Measurements from ENCODE around the gene TMEM129. TPM values are rescaled to one million over a fixed set of nuclear protein-coding genes. Genes with fewer than 3 reads are reported as not detected.

Gene TMEM129
- total RNA-seq, 1 experiment from 2014 or later: 41.2 TPM

DNA sequence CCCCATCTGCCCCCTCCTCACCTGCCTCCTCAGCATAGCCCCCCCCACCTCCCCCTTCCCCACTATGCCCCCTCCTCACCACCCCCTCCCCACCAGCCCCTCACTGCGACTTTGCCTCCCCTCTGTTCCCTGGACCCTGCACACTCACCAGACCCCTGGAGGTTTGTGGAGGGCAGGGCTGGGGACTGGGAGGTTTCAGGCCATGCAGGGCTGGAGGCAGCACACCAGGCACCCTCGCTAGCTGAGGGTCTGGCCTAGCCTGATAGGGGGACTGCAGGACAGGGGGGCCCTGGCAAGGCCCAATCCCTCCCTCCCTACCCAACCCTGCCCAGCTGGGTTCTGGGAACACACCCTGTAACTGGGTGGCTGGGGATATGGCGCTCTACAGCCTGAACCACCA lies 28.2 kb upstream of the TMEM129 start:
- H2AFZ ChIP-seq: no peak overlapping the region
- no peaks in the 10 kb centered on the region for H3K4me1 ChIP-seq (replicated peaks; ENCODE audit: insufficient read depth)
- no peak overlapping the region for H3K4me2 ChIP-seq
- ChIA-PET CTCF (no interaction called here), POLR2A (ENCODE audit: unreplicated experiment) (no interaction called here)
- intact Hi-C loops (cut with micrococcal nuclease; ENCODE audit: unreplicated experiment): loop anchor here (2.0 kb wide), 1 partner anchor 149 kb away; no protein-coding TSS in a partner anchor
- H3K79me2 ChIP-seq (ENCODE audit: low read depth): no peaks in the 10 kb centered on the region
- no TSS peak for BruUV-seq (replicated peaks)
- peaks cover 19% of the 10 kb centered on the region; the same call in 1 of the 2 replicates for H3F3A ChIP-seq (ENCODE audit: insufficient read depth, low read depth)
- no peaks in the 10 kb centered on the region for H3K27me3 ChIP-seq (ENCODE audit: insufficient read depth, low read depth)
- H4K20me1 ChIP-seq (ENCODE audit: insufficient read depth): no peaks in the 10 kb centered on the region; the same call in 1 of the 2 replicates
- TF ChIP-seq EZH2 (IDR thresholded peaks at IDR 0.05; ENCODE audit: low read depth): no peak
- TF ChIP-seq, protein P1, sequence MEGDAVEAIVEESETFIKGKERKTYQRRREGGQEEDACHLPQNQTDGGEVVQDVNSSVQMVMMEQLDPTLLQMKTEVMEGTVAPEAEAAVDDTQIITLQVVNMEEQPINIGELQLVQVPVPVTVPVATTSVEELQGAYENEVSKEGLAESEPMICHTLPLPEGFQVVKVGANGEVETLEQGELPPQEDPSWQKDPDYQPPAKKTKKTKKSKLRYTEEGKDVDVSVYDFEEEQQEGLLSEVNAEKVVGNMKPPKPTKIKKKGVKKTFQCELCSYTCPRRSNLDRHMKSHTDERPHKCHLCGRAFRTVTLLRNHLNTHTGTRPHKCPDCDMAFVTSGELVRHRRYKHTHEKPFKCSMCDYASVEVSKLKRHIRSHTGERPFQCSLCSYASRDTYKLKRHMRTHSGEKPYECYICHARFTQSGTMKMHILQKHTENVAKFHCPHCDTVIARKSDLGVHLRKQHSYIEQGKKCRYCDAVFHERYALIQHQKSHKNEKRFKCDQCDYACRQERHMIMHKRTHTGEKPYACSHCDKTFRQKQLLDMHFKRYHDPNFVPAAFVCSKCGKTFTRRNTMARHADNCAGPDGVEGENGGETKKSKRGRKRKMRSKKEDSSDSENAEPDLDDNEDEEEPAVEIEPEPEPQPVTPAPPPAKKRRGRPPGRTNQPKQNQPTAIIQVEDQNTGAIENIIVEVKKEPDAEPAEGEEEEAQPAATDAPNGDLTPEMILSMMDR (conservative IDR thresholded peaks at IDR 0.05): no peak
- H3K9me3 ChIP-seq (ENCODE audit: insufficient read depth, low read depth): no peaks in the 10 kb centered on the region
- H3K36me3 ChIP-seq (ENCODE audit: low read depth): no peaks in the 10 kb centered on the region
- no peaks in the 10 kb centered on the region for H3K9me2 ChIP-seq (ENCODE audit: insufficient read depth)
- DNase-seq: no peak
- H3K27ac ChIP-seq: no peak overlapping the region
- H3K4me3 ChIP-seq: no peak overlapping the region

DNA sequence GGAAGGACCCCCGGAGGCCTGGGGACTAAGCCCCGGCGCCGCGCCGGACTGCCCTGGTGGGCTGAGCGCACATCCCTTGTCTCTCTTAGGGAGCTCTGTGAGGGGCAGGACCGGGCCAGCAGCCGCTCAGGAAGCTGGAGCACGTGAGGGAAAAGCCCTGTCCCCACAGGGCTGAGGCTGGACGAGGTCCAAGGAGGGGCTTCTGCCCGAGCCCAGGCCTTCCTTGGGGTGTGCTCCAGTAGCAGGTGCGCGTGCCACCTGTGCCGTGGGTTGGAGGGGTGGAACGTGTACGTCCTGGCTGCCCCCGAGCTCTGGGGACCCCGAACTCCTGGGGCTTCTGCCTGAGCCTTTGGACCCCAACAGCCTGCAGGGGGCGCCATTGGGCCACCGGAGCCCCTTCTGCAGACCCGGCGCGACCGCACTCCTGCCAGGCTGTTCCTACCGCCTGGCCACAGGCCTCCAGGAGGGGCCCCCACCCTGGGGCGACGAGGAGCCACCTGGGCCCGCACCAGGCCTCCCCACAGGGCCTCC lies 27.4 kb upstream of the TMEM129 start:
- Histone ChIP-seq H3K9me3 (ENCODE audit: insufficient read depth, low read depth) (no peaks in the 10 kb centered on the region), H3K79me2 (ENCODE audit: low read depth) (no peaks in the 10 kb centered on the region), H3K36me3 (ENCODE audit: low read depth) (no peaks in the 10 kb centered on the region), H3K4me3 (no peak overlapping the region), H4K20me1 (ENCODE audit: insufficient read depth) (no peaks in the 10 kb centered on the region; the same call in 1 of the 2 replicates), H3K27me3 (ENCODE audit: insufficient read depth, low read depth) (no peaks in the 10 kb centered on the region), H3K4me1 (replicated peaks; ENCODE audit: insufficient read depth) (no peaks in the 10 kb centered on the region), H3K9me2 (ENCODE audit: insufficient read depth) (no peaks in the 10 kb centered on the region), H2AFZ (no peak overlapping the region), H3K4me2 (peak overlapping the region; percentile 57; the same call in 1 of the 2 replicates), H3K27ac (no peak overlapping the region), H3F3A (ENCODE audit: insufficient read depth, low read depth) (peaks cover 28% of the 10 kb centered on the region; the same call in 1 of the 2 replicates)
- BruUV-seq (replicated peaks): no TSS peak
- DNase-seq: peak in 1 of 2 experiments; percentile 84
- ChIA-PET POLR2A (ENCODE audit: unreplicated experiment) (no interaction called here), CTCF (interaction anchor here (0.6 to 0.8 kb wide), 4 partner anchors 116 to 174 kb away, joined by 4 to 6 read pairs (median 4); no protein-coding TSS in a partner anchor)
- TF ChIP-seq, protein P1 (conservative IDR thresholded peaks at IDR 0.05): peak; percentile 93
- no peak for TF ChIP-seq EZH2 (IDR thresholded peaks at IDR 0.05; ENCODE audit: low read depth)
- intact Hi-C loops (cut with micrococcal nuclease; ENCODE audit: unreplicated experiment): loop anchor here (1.0 to 2.0 kb wide), 3 partner anchors 62 to 438 kb away; no protein-coding TSS in a partner anchor

DNA sequence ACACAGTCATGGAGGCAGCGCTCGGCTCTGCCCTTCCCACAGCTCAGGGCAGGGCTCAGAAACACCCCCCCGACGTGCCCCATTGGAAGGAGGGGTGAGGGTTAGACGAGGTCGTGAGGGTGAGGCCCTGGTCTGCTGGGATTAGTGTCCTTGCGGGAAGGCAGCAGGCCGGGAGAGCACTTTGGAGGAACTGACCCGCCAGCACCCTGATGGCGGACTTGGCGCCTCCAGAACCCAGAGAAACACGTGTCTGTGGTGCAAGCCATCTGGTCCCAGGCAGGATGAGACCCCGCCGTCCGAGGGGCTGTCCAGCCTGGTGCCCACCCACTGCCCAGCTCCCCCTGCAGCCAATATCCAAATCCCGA lies 26.5 kb upstream of the TMEM129 start:
- Histone ChIP-seq H2AFZ (no peak overlapping the region), H3K27ac (no peak overlapping the region), H3K4me1 (replicated peaks; ENCODE audit: insufficient read depth) (no peaks in the 10 kb centered on the region), H3K4me3 (no peak overlapping the region), H3K9me2 (ENCODE audit: insufficient read depth) (no peaks in the 10 kb centered on the region), H3F3A (ENCODE audit: insufficient read depth, low read depth) (peaks cover 35% of the 10 kb centered on the region; the same call in 1 of the 2 replicates), H4K20me1 (ENCODE audit: insufficient read depth) (no peaks in the 10 kb centered on the region; the same call in 1 of the 2 replicates), H3K79me2 (ENCODE audit: low read depth) (no peaks in the 10 kb centered on the region), H3K27me3 (ENCODE audit: insufficient read depth, low read depth) (no peaks in the 10 kb centered on the region), H3K9me3 (ENCODE audit: insufficient read depth, low read depth) (no peaks in the 10 kb centered on the region), H3K4me2 (no peak overlapping the region), H3K36me3 (ENCODE audit: low read depth) (no peaks in the 10 kb centered on the region)
- ChIA-PET POLR2A (ENCODE audit: unreplicated experiment) (no interaction called here), CTCF (interaction anchor here (0.8 kb wide), 1 partner anchor 128 kb away, joined by 4 read pairs; no protein-coding TSS in a partner anchor)
- intact Hi-C loops (cut with micrococcal nuclease; ENCODE audit: unreplicated experiment): no loop called here
- no TSS peak for BruUV-seq (replicated peaks)
- DNase-seq: no peak
- TF ChIP-seq EZH2 (IDR thresholded peaks at IDR 0.05; ENCODE audit: low read depth): no peak
- TF ChIP-seq, protein P1 (conservative IDR thresholded peaks at IDR 0.05): no peak

All from PC-9 (cell line).